Germinal center (tissue), 1 donor: ENCODE measurements around the gene EGLN1.
A peak's percentile ranks its signal among the peaks of the same experiment; 100 is the strongest.
"Not testable (repeated sequence)": the region's sequence is repeated elsewhere in the genome, so short reads cannot be mapped to it uniquely, and the experiment has no call there.

Experiments
- DNase-seq: peaks from one replicate; pipeline ENCODE4 v3.0.0; 2012; ENCODE audit warnings: mixed read lengths, low spot score

The EGLN1 gene

DNA sequence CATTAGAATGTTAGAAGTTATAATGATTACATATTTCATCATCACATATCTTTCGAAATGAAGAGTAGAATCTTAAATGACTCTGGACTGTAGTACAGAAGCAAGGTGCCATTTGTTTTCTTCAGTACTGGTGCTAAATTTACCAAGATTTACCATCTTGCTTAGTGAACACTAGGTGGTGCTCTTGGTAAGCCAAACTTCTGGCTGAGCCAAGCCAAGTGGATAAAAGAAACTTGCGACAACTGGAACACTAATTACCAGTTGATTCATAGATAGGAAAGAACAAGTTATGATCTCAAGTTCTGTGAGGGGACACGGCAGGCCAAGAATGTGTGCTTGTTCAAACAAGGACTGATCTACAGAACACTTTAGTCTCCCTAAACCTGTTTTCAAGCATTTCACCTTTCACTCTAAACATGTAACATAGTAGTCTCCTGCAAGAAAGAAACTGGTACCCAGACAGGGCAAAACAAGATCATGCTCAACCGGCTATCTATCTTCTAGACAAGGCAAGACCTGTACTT lies 64.2 kb downstream of the EGLN1 start:
- peak; percentile 59 for DNase-seq

DNA sequence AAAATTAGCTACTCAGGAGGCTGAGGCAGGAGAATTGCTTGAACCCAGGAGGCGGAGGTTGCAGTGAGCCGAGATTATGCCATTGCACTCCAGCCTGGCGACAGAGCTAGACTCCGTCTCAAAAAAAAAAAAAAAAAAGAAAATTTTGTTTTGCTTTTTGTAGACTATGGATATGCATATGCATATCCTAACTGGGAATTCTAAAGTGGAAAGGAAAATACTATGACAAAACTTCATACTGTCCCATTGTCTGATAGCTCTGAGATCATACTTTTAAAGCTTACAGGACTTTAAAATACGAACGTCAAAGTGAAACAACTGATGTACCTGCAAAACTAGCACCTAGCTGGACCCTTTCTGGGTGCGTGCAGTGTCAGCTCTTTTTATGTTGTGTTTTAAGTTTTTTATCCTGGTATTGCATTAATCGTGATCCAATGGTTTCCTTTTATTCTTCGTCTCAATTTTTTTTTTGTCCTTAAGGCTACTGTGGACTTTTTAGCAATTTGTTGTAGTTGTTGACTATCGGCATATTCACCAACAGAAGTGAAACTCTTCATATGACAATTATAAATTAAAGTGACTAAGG lies 64.8 kb downstream of the EGLN1 start:
- no peak for DNase-seq

GRCh38 chr1:231355171-231355570 lies 66.9 kb downstream of the EGLN1 start:
- DNase-seq = no peak

- DNase-seq = no peak
These were observed 67.6 kb downstream of the EGLN1 start for GRCh38 chr1:231354330-231355020.

- DNase-seq = no peak
These were observed 69.0 kb downstream of the EGLN1 start for GRCh38 chr1:231353086-231353485.

GRCh38 chr1:231351816-231352215 lies 70.3 kb downstream of the EGLN1 start:
- DNase-seq = no peak

DNA sequence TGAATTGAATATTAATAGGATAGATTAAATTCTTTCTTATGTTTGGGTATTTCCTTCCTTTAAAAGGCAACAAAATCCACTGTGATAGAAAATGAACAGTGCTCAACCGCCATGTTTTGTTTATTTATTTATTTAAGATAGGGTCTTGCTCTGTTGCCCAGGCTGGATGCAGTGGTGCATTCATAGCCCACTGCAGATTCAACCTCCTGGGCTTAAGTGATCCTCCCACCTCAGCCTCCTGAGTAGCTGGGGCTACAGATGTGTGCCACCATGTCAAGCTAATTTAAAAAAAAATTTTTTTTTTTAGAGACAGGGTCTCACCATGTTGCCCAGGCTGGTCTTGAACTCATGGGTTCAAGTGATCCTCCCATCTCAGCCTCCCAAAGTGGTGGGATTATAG lies 73.2 kb downstream of the EGLN1 start:
- DNase-seq = not testable (repeated sequence)

DNA sequence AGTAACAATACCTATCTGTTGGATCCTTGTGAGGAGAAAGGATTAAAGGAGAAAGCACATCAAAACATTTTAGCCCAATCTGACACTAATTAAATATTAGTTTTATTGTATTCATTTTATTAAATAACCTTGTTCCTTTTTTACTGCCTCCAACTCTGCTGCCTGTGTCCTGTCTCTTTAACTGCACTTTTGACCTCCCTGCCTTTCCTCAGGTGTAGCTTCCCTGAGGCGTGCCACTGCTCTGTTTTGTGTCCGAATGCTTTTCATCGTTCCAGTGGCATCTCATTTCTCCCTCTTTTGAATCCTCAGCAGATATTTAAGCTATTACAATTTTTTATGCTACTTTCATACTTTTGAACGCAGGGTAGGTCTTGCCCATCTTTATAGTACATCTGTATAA lies 73.6 kb downstream of the EGLN1 start:
- no peak for DNase-seq

DNA sequence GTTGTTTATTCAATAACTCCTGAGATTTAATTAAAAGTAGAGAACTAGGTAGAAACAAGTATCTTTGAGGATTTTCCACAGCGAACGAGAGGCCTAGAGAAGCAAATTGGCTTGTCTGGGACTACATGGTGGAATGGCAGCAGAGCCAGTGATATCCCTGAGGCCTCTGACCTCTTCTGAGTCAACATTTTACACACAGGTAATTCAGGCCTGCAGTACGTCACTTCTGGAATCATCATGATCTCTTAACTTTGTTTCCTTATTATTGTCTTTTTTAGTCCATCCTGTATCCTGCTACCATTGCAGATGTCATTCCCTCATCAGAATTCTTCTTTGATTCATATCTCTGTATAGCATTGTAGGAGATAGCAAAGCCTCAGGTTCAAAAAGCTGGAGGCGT lies 74.1 kb downstream of the EGLN1 start:
- no peak for DNase-seq

- no peak for DNase-seq
These were observed 81.6 kb downstream of the EGLN1 start for GRCh38 chr1:231340328-231341013.

DNA sequence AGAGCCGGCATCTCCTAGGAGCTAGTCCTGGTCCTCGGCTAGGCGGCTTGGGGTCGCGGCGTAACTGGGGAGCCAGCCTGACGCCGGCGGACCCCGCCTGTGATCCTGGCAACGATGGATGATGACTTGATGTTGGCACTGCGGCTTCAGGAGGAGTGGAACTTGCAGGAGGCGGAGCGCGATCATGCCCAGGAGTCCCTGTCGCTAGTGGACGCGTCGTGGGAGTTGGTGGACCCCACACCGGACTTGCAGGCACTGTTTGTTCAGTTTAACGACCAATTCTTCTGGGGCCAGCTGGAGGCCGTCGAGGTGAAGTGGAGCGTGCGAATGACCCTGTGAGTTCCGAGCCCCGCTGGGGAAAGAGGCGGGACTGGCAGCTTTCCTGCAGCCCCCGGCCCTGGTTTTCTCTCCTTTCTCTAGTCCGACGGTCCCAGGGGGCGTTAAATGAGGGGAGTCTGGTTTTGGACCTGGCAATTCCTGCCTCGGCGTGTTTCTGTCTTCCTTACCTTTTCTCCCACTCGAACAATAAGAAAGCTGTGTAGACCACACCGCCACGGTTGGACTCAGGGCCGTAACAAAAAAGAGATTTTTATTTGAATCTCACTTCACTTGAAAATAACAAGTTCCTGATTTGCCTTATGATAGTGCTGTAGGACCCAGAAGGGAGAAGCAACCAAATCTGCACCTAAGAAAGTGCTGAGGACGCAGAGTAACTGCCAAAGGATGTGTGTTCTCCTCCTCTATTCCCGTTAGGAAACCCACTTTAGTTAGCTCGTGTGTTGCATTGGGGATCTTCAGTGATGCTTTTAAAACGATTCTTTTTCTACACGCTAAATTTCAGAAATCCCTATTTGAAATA lies 83.6 kb downstream of the EGLN1 start, which contains the start of gene SPRTN:
SPRTN (plus strand) TSS at position 24 of the 859 bp plus-strand sequence; CDS start at position 115, 91 bp downstream.
- DNase-seq = peak; percentile 30

DNA sequence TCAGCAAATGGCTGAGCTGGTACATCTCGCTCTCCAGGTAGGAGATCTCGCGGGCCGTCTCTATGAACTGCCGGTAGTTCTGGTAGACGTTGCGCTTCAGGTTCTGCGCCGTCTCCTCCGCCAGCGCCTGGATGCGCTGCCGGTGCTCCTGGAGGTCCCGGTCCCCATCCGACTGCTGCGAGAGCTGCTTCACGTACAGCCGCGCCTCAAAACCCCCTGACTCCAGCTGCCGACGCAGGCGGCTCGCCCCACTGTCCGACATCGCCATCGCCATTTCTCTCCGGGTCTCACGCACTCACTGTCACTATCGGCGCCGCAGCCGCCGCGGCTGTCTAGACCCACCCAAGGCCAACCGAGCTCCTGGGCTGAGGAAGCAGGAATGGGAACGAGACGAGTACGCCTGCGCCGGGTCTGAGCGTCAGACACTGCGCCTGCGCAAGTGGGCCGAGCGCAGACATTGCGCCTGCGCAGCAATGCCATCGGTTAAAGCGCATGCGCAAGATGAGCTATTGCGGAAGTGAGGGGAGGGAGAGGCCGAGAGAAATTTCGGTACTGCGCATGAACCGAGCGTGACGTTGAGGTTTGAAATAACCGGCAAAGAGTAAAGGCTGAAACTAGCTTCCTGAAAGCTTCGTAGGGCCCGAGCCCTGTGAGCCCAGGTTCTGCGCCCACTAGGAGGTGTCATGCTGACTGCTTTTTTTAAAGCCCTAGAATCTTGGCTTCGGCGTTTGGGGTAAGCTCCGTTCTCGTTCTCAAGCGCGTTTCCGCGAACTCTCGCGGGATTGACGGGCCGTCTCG lies 84.4 kb downstream of the EGLN1 start, which contains the start of gene EXOC8:
EXOC8 (minus strand) TSS at position 381 of the 798 bp plus-strand sequence; CDS start at position 274, 107 bp downstream.
- DNase-seq = peak; percentile 98

- peak; percentile 47 for DNase-seq
These were observed 85.0 kb downstream of the EGLN1 start for GRCh38 chr1:231337043-231337471.

GRCh38 chr1:231335663-231336602 lies 86.2 kb downstream of the EGLN1 start:
- no peak for DNase-seq

DNA sequence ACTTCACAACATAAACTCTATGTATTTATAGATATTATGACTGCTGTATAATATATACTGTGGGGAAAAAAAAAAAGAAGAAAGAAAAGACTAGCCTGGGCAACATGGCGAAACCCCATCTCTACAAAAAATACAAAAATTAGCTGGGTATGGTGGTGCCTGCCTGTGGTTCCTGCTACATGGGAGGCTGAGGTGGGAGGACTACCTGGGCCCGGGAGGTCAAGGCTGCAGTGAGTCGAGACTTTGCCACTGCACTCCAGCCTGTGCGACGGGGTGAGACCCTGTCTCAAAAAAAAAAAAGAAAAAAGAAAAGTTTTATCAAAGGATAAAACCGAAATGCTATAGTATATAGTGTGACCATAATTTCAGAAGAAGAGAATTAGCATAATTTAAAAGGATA lies 87.1 kb downstream of the EGLN1 start:
- no peak for DNase-seq

DNA sequence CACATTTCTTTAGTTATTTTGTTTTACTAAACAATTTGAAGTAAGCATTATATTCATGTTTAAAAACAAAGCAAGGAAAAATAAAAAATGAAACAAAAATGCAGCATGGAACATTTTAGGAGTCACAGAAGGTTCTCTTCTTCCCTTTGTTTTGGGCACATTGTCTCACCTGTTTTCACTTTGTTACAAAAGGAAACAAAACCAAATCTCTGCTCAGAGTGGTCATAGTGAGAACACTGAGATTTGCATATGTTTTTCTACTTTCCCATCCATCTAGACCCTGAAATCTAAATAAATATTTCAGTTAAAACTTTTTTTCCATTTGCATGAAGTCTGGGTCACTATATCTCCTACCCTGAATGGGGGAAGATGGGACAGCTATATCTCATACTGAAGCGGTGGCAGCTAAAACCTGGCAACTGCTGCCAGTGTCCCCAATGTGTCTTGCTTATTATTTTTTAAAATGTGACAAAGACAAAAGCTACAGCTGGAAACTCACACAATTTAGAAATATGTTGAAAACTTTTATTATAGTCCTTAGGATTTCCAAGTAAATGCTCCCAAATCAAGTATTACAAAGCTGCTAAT lies 87.9 kb downstream of the EGLN1 start:
- DNase-seq = no peak

DNA sequence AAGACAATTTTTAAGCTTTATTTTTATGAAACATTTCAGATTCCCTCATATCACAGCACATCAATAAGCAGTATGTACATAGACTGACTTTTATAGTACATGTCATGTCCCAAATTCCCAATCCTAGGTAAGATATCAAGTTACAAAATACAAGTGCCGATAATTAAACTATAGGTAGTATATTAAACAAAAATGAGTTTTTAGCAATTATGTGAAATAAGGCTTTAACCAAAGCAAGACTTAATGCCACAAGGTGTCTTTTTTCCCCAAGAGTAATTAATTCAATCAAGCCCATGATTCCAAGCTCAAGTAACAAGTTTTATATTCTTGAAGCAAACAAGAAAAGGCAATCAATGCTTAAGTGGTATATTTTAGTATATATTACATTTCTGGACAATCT lies 89.3 kb downstream of the EGLN1 start:
- no peak for DNase-seq

GRCh38 chr1:231329483-231329882 lies 92.6 kb downstream of the EGLN1 start:
- DNase-seq = no peak

GRCh38 chr1:231327617-231328016 lies 94.5 kb downstream of the EGLN1 start:
- DNase-seq = no peak
